HG03108 (cell line): Measurements from ENCODE around the gene MLC1.

Source experiments
- ATAC-seq: cut with Tn5 transposase; IDR thresholded peaks from one replicate; pipeline ENCODE4 v1.9.1; 2021; ENCODE audit warnings: moderate library complexity; ENCODE audit not compliant: unreplicated experiment

The MLC1 gene

DNA sequence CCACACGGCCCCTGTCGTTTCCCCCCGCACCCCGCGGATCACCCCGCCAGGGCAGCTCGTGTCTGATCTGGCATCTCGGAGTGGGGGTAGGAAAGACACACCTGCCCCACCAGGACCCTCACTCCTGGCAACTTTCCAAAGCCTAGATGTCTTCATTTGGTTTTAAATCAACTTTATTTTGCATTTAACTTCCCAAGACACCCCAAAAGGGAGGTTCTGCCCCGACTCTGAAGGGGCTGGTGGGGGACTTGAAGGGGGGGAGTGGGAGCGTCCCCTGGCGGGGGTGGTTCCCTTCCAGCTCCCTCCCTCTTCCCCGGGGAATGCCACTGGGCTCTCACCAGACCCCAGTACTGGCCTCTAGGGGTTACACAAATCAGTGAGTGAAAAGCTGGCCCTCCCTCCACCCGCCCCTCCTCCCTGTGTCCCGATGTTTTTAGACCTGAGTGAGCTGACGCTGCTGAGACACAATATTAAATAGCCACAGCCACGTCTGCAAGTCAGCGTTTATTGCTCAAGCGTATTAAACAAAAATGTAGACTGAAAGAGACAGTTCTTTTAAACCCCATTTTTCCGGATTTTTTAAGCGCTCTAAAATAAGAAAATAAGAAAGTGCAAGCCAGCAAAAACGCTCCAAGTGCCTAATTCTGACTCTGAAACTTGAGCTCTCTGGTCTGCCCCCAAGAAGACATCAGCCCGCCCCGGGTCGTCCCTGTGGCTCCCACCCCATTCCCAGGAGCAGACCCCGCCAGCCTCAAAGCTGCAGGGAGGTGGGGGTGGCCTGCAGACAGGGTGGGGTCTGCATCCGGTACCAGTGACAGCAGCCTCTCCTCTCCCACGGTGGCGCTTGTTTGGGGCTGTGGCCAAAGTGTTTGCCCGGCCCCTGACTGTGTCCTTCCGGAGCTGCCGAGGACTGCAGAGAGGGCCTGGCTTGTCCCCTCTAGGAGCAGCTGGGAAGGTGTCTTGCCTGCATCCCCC, 26.0 kb downstream of the MLC1 start:
- ATAC-seq, result no peak

GRCh38 chr22:50058061-50058905, 26.9 kb downstream of the MLC1 start, which contains the start of gene TTLL8:
TTLL8 (minus strand) TSS chr22:50058298.
- ATAC-seq, result no peak

GRCh38 chr22:50057278-50058060, 27.8 kb downstream of the MLC1 start:
- no peak for ATAC-seq

DNA sequence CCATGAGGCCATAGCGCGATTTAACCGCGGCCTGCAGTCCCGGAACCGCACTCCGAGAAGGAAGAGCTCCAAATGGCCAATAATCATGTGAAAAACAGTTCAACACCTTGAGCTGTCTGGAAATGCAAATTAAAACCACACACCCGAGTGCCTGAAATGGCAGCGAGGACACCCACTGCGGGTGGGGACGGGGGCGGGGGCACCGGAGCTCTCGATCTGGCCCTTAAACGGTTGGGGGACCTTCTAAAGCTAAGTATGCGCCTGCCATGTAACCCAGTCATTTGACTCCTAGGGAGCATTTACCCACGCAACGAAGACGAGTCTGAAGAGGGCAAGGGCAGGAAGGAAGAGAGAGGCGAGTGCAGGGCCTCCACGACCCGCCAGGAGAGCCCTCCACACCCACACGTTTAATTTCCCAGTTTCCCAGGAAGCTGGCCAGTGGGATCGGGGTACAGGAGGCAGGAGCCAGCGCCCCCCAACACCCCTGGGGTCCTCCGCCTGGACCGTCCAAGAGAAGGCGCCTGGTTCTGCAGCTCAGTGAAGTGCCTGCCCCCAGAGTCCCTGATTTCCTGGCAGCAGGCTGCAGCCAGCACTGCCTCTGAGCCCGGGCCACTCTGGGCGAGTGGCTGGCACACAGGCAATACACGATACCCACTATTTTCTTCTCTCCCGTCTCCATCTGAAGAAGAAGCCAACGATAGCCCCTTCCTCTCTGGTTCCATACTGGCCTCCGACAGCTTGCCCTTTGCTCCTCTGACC, 28.8 kb downstream of the MLC1 start:
- ATAC-seq, result no peak

- ATAC-seq, result no peak
These were observed 31.4 kb downstream of the MLC1 start for GRCh38 chr22:50053861-50054260.

GRCh38 chr22:50051930-50052329, 33.3 kb downstream of the MLC1 start:
- ATAC-seq, result no peak

GRCh38 chr22:50049299-50050195, 35.7 kb downstream of the MLC1 start:
- ATAC-seq, result no peak

DNA sequence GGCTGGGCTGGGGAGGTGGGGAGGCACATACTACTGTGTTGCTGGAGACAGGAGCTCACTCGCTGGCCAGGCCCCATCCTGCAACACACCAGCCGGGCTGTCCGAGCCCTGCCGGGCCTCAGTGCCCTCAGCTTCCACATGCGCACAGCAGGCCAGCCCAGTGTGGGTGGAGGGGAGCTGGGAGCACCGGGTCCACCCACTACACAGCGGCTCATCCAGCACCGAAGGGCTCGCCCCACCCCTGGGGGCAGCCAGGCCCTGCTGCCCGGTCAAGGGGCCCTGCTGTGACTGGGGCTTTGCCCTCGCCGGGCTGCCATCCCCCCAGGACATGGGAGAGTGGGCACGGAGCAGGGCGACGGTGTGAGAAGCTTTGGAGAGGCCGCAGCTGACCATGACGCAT, 36.4 kb downstream of the MLC1 start:
- ATAC-seq, result no peak

DNA sequence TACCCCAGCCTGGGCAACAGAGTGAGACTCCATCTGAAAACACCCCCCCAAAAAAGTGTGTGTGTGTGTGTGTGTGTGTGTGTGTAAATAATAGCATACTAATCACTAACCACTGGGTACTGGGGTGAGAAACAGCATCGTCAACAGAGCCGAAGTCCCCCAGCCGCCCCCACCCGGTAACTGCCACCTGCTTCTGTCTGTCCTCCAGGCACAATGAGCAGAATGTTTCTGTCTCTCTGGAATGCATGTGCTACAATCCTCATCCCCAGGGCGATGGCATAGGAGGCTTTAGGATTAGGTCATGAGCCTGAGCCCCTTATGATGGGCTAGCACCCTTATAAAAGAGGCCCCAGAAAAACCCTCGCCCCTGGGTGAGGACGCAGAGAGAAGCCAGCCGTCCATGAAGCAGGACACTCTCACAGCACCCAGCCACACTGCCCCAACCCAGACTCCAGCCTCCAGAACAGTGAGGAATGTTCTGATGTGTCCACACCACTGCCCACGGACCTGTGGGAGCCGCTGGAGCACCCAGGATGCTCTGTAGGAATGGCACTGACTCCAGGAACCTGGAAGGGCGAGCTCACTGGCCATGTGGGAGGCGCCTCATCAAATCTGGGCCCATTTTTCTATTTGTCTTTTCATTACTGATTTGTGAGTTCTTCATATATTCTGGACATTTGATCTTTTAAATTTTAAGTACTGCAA, 37.0 kb downstream of the MLC1 start:
- no peak for ATAC-seq

- ATAC-seq, result no peak
These were observed 37.9 kb downstream of the MLC1 start for GRCh38 chr22:50047346-50047745.

DNA sequence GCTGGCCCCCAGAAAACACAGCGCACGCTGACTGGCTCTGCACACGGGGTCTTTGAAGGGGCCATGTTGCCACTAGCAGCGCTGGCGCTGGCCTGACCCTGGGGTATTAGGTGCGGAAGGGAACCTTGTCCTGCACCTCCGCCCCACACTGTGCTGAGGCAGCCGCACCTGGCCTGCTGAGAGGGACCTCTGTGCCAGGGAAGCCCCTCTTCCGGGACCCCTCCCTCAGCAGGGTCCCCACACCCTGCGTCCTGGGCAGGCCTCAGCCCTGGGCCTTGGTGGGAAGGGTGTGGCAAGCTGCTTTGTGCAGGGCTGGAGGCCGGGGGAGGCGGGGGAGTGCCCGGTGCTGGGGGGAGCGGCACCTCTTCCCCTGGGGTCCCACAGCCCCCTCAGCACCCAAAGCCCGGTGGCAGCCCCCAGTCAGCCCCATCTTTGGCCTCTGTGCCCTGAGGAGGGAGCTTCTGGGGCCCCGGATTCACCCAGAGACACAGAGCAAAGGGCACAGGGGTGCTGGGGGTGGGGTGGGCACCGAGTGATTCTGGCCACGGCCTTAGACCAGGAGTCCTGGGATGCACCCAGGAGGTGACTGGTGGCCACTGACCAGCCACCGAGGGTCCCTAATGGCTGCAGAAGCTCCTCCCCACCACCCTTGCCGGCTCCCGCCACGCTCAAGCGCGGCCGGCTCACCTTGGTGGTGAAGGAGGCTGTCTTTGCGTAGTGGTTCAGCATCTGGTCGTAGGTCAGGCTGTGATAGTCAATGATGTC, 38.6 kb downstream of the MLC1 start:
- ATAC-seq, result no peak

GRCh38 chr22:50046019-50046415, 39.2 kb downstream of the MLC1 start:
- ATAC-seq, result no peak

- ATAC-seq, result no peak
These were observed 39.8 kb downstream of the MLC1 start for GRCh38 chr22:50045211-50046018.

DNA sequence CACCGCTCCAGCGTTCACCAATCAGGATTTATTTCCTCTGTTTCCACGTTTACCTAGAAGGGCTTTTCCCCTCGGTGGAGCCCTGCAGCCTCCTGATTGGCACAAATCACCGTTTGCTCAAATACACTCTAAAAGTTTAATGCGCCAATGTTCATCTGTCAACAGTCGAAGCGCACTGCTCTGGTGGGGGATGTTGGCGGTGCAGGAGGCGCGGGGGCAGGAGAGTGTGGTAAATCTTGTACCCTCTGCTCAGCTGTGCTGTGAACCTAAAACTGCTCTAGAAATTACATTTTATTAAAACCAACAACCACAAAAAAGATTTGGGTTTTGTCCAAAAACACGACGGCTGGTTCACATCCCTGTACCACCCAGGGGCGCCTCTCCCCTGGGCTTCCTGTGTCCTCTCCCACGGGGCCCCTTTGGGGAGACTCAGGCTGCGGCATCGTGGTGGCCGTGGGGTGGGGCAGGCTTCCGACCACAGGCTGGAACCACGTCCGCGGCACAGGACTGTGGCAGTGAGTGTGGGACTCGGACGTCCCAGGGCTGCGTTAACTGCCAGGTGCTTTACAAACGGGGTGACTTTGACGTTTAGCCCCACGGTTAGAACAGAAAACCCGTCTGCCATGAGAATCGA, 40.6 kb downstream of the MLC1 start:
- ATAC-seq, result no peak

GRCh38 chr22:50041361-50042065, 43.7 kb downstream of the MLC1 start:
- ATAC-seq, result no peak

DNA sequence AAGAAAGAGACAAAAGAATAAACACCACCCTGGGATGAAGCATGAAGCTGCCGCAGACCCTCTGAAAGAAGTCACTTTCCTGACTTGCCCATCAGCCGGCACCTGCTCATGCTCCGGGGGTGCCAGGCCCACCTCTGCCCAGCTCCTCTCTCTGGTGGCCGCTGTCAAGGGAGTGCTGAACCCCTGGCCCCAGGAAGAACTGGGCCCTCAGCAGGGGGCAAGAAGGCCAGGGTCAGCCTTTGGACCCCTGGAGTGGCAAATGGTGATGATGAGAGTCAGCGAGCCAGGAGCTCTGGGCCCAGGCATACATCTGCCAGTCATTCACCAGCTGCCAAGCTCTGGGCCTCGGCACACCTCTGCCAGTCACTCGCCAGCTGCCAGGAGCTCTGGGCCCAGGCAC, 44.5 kb downstream of the MLC1 start:
- ATAC-seq, result no peak
